SK-N-SH treated with all-trans-retinoic acid at 6 μM for 48 hours (cell line): ENCODE measurements around the gene TTC29.

Experiments
- ARNTL ChIP-seq: fragments of 450-650 bp; formaldehyde crosslinking; IDR thresholded peaks from 2 replicates; pipeline ENCODE4 v1.5.0; 2020; ENCODE audit warnings: low read depth, mild to moderate bottlenecking, moderate library complexity, borderline replicate concordance
- ESRRG ChIP-seq: fragments of 250-450 bp; sonication (Bioruptor Pico); IDR thresholded peaks from 2 replicates; pipeline ENCODE4 v1.6.1; 2021; ENCODE audit warnings: mild to moderate bottlenecking
- PPARA ChIP-seq: fragments of 250-450 bp; sonication (Bioruptor Pico); IDR thresholded peaks from 2 replicates; pipeline ENCODE4 v1.5.0; 2020; ENCODE audit warnings: mild to moderate bottlenecking, borderline replicate concordance
- RARB ChIP-seq: fragments of 250-450 bp; sonication (Bioruptor Pico); IDR thresholded peaks from 2 replicates; pipeline ENCODE4 v1.8.0; 2021; ENCODE audit warnings: mild to moderate bottlenecking, moderate library complexity
- TCF4 ChIP-seq: fragments of 250-450 bp; sonication (Bioruptor Pico); IDR thresholded peaks from 2 replicates; pipeline ENCODE4 v1.8.0; 2021; ENCODE audit warnings: mild to moderate bottlenecking, moderate library complexity, borderline replicate concordance
- TOX ChIP-seq: fragments of 250-450 bp; sonication (Bioruptor Pico); IDR thresholded peaks from 2 replicates; pipeline ENCODE4 v1.8.0; 2021; ENCODE audit warnings: mild to moderate bottlenecking, moderate library complexity, borderline replicate concordance
- ZC3H10 ChIP-seq: fragments of 250-450 bp; sonication (Bioruptor Pico); IDR thresholded peaks from 2 replicates; pipeline ENCODE4 v1.5.1; 2021; ENCODE audit warnings: mild to moderate bottlenecking, moderate library complexity
- ZFP3 ChIP-seq: fragments of 250-450 bp; sonication (Bioruptor Pico); IDR thresholded peaks from 2 replicates; pipeline ENCODE4 v1.5.0; 2020; ENCODE audit warnings: mild to moderate bottlenecking, moderate library complexity
- ZFP30 ChIP-seq: fragments of 450-650 bp; formaldehyde crosslinking; IDR thresholded peaks from 2 replicates; pipeline ENCODE4 v1.5.0; 2022; ENCODE audit warnings: mild to moderate bottlenecking, moderate library complexity
- ZNF8 ChIP-seq: fragments of 450-650 bp; formaldehyde crosslinking; IDR thresholded peaks from 2 replicates; pipeline ENCODE4 v1.5.0; 2020; ENCODE audit warnings: mild to moderate bottlenecking, moderate library complexity
- TF ChIP-seq, protein P1 (sequence below): fragments of 250-450 bp; sonication (Bioruptor Pico); IDR thresholded peaks from 2 replicates; pipeline ENCODE4 v1.8.0; 2020; ENCODE audit warnings: mild to moderate bottlenecking, moderate library complexity, borderline replicate concordance
- TF ChIP-seq, protein P2 (sequence below): fragments of 250-450 bp; sonication (Bioruptor Pico); IDR thresholded peaks from 2 replicates; pipeline ENCODE4 v1.5.1; 2020; ENCODE audit warnings: low read depth, mild to moderate bottlenecking, moderate library complexity
- TF ChIP-seq, protein P3 (sequence below): fragments of 250-450 bp; sonication (Bioruptor Pico); IDR thresholded peaks from 2 replicates; pipeline ENCODE4 v1.8.0; 2021; ENCODE audit warnings: low read depth, mild to moderate bottlenecking, moderate library complexity, borderline replicate concordance
- TF ChIP-seq, protein P4 (sequence below): fragments of 250-450 bp; sonication (Bioruptor Pico); IDR thresholded peaks from 2 replicates; pipeline ENCODE4 v1.5.1; 2021; ENCODE audit warnings: mild to moderate bottlenecking, moderate library complexity

DNA sequence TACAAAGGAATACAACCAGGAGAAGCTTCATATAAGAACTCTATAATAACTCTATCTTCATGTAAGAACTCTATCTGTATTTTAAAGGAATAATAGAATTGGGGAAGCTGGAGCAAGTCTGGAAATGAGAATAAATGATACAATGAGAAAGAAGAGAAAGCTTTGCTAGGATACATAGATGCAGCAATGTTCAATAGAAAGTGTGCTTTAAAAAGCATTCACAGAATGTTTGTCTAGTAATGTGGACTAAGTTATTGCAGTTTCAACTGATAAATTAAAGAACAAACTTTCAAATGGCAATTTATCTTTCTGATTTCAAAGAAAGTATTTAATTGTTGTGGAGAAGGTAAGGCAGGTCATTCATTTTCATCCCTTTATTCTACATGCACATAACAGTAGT is 104.9 kb downstream of the TTC29 start:
- no peak for TF ChIP-seq PPARA (CRISPR knock-in tag)
- TF ChIP-seq, protein P1, sequence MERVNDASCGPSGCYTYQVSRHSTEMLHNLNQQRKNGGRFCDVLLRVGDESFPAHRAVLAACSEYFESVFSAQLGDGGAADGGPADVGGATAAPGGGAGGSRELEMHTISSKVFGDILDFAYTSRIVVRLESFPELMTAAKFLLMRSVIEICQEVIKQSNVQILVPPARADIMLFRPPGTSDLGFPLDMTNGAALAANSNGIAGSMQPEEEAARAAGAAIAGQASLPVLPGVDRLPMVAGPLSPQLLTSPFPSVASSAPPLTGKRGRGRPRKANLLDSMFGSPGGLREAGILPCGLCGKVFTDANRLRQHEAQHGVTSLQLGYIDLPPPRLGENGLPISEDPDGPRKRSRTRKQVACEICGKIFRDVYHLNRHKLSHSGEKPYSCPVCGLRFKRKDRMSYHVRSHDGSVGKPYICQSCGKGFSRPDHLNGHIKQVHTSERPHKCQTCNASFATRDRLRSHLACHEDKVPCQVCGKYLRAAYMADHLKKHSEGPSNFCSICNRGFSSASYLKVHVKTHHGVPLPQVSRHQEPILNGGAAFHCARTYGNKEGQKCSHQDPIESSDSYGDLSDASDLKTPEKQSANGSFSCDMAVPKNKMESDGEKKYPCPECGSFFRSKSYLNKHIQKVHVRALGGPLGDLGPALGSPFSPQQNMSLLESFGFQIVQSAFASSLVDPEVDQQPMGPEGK = no peak
- no peak for TF ChIP-seq TCF4
- TF ChIP-seq ZFP30 = no peak
- no peak for TF ChIP-seq RARB
- TF ChIP-seq, protein P2, sequence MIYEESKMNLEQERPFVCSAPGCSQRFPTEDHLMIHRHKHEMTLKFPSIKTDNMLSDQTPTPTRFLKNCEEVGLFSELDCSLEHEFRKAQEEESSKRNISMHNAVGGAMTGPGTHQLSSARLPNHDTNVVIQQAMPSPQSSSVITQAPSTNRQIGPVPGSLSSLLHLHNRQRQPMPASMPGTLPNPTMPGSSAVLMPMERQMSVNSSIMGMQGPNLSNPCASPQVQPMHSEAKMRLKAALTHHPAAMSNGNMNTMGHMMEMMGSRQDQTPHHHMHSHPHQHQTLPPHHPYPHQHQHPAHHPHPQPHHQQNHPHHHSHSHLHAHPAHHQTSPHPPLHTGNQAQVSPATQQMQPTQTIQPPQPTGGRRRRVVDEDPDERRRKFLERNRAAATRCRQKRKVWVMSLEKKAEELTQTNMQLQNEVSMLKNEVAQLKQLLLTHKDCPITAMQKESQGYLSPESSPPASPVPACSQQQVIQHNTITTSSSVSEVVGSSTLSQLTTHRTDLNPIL = no peak
- TF ChIP-seq, protein P3, sequence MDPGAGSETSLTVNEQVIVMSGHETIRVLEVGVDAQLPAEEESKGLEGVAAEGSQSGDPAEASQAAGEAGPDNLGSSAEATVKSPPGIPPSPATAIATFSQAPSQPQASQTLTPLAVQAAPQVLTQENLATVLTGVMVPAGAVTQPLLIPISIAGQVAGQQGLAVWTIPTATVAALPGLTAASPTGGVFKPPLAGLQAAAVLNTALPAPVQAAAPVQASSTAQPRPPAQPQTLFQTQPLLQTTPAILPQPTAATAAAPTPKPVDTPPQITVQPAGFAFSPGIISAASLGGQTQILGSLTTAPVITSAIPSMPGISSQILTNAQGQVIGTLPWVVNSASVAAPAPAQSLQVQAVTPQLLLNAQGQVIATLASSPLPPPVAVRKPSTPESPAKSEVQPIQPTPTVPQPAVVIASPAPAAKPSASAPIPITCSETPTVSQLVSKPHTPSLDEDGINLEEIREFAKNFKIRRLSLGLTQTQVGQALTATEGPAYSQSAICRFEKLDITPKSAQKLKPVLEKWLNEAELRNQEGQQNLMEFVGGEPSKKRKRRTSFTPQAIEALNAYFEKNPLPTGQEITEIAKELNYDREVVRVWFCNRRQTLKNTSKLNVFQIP (CRISPR knock-in tag) = no peak
- TF ChIP-seq TOX = no peak
- TF ChIP-seq ZC3H10 (CRISPR knock-in tag) = no peak
- no peak for TF ChIP-seq ZFP3
- TF ChIP-seq ARNTL (CRISPR knock-in tag) = no peak
- no peak for TF ChIP-seq ZNF8 (CRISPR knock-in tag)
- no peak for TF ChIP-seq ESRRG (CRISPR knock-in tag)
- TF ChIP-seq, protein P4, sequence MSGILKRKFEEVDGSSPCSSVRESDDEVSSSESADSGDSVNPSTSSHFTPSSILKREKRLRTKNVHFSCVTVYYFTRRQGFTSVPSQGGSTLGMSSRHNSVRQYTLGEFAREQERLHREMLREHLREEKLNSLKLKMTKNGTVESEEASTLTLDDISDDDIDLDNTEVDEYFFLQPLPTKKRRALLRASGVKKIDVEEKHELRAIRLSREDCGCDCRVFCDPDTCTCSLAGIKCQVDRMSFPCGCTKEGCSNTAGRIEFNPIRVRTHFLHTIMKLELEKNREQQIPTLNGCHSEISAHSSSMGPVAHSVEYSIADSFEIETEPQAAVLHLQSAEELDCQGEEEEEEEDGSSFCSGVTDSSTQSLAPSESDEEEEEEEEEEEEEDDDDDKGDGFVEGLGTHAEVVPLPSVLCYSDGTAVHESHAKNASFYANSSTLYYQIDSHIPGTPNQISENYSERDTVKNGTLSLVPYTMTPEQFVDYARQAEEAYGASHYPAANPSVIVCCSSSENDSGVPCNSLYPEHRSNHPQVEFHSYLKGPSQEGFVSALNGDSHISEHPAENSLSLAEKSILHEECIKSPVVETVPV (CRISPR knock-in tag) = no peak
